Measurements from ENCODE around the gene TTBK2.

DNA sequence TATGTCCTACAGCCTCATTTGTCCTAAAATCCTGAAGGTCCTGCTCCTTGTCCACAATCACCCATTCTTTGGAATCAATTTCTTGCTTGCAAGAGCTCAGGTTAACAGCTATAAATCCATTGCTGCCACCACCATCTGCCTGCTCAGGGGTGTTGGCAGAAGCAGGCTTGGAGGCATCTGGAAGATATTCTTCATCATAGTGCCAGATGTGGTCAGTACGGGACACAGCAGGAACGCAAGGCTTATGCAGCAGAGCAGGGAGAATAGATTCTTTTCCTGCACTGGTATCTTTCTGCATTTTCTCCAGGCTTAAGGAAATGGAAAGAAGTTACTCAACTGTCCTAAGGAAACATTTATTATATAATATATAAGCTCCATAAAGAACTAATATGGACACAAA, 145.2 kb downstream of the TTBK2 start:
- TF ChIP-seq, protein P1, sequence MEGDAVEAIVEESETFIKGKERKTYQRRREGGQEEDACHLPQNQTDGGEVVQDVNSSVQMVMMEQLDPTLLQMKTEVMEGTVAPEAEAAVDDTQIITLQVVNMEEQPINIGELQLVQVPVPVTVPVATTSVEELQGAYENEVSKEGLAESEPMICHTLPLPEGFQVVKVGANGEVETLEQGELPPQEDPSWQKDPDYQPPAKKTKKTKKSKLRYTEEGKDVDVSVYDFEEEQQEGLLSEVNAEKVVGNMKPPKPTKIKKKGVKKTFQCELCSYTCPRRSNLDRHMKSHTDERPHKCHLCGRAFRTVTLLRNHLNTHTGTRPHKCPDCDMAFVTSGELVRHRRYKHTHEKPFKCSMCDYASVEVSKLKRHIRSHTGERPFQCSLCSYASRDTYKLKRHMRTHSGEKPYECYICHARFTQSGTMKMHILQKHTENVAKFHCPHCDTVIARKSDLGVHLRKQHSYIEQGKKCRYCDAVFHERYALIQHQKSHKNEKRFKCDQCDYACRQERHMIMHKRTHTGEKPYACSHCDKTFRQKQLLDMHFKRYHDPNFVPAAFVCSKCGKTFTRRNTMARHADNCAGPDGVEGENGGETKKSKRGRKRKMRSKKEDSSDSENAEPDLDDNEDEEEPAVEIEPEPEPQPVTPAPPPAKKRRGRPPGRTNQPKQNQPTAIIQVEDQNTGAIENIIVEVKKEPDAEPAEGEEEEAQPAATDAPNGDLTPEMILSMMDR (IDR thresholded peaks at IDR 0.05): no peak
- no peak for TF ChIP-seq POLR2A (IDR thresholded peaks at IDR 0.05)

All from body of pancreas (tissue), 4 donors.